Natural killer cell treated with Interleukin-12 subunit alpha and Interleukin-12 subunit beta and Interleukin-15 and Interleukin-18, amount 100 ng/mL, for 72 hours (primary cell): ENCODE measurements around the gene BOD1L1. TPM values are rescaled to one million over a fixed set of nuclear protein-coding genes. Genes with fewer than 3 reads are reported as not detected.
A peak's percentile ranks its signal among the peaks of the same experiment; 100 is the strongest.

Source experiments
- ATAC-seq, 2 donors: fragments of 150-1000 bp; cut with Tn5 transposase in 1 of 2; sonication (Bioruptor Pico), chemical (Tn5 transposase) in 1 of 2; 2 replicates each; pipeline ENCODE4 v1.10.0; 2021
- DNase-seq: peaks from one replicate; pipeline ENCODE4 v3.0.0; 2022; ENCODE audit warnings: low spot score
- H3K27ac Mint-ChIP-seq, 2 donors: 1 replicate in 1 of 2; 2 replicates in 1 of 2; pipeline ENCODE4 v1.8.0; 2022; ENCODE audit warnings: mixed read lengths in 2 of 2, mild to moderate bottlenecking in 1 of 2, moderate library complexity in 1 of 2
- H3K27me3 Mint-ChIP-seq, 2 donors: 1 replicate in 1 of 2; 2 replicates in 1 of 2; pipeline ENCODE4 v1.8.0; 2022; ENCODE audit warnings: mixed read lengths in 2 of 2
- H3K36me3 Mint-ChIP-seq: one replicate; pipeline ENCODE4 v1.8.0; 2022; ENCODE audit warnings: mixed read lengths
- H3K4me1 Mint-ChIP-seq, 2 donors: 1 replicate in 1 of 2; 2 replicates in 1 of 2; pipeline ENCODE4 v1.8.0; 2022; ENCODE audit warnings: low read depth in 2 of 2, mixed read lengths in 2 of 2, mild to moderate bottlenecking in 1 of 2
- H3K4me3 Mint-ChIP-seq: one replicate; pipeline ENCODE4 v1.8.0; 2022; ENCODE audit warnings: mixed read lengths
- H3K9me3 Mint-ChIP-seq: 2 replicates; pipeline ENCODE4 v1.8.0; 2022; ENCODE audit warnings: mixed read lengths
- total RNA-seq, 2 donors: library from RNA; stranded (reverse); gene quantifications; one replicate each; pipeline ENCODE4 v1.2.3, GENCODE V29; 2022

BOD1L1 gene
- total RNA-seq, 2 donors from 2014 or later: 41.4 to 43.5 TPM

DNA sequence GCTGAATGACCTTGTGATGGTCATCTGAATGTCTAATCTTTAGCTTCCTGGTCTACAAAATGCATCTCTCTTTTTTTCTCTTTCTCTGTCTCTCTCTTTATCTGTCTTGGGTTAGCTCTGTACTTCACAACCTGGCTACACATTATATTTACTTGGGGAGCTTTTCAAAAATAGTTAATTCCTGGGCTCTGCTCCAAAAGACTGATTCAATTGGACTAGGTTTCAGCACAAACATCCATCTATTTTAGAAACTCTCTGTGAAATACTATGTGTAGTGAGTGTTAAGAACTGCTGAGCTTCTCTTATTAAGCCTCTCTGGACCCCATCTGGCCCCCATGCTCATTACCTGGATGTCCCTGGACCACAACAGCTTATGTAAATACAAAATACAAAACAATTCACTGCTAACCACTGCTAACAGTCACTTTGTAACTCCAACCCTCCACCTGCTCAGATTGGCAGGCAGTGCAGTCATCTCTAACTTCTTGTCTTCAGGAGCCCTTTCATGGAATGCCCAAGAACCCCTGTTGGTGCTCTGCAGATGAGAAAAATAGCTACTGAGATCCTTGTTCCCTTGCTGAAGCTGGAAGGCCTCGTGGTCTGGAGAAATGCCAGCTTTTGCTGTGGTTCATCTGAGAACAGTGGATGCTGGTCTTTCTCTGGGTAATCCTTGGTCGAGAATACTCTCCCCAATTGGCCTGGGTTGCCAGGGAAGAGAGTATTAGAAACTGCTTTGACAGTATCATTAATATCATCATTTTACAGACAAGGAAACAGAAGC is 14.8 kb upstream of the BOD1L1 start:
- H3K27me3 Mint-ChIP-seq: peaks cover 34 to 60% of the 10 kb centered on the region in 2 donors
- DNase-seq (no peak), ATAC-seq (no peak)
- H3K4me3 Mint-ChIP-seq: no peak overlapping the region
- H3K9me3 Mint-ChIP-seq: no peaks in the 10 kb centered on the region
- no peak overlapping the region for H3K27ac Mint-ChIP-seq
- H3K36me3 Mint-ChIP-seq: no peaks in the 10 kb centered on the region
- H3K4me1 Mint-ChIP-seq: peaks cover 3 to 6% of the 10 kb centered on the region in 2 donors

- Mint-ChIP-seq H3K9me3 (no peaks in the 10 kb centered on the region), H3K4me1 (no peaks in the 10 kb centered on the region), H3K27me3 (peaks cover 37 to 70% of the 10 kb centered on the region in 2 donors), H3K27ac (no peak overlapping the region), H3K36me3 (no peaks in the 10 kb centered on the region), H3K4me3 (no peak overlapping the region)
- no peak for DNase-seq
- ATAC-seq: no peak
These were observed 13.6 kb upstream of the BOD1L1 start for GRCh38 chr4:13641084-13641483.

DNA sequence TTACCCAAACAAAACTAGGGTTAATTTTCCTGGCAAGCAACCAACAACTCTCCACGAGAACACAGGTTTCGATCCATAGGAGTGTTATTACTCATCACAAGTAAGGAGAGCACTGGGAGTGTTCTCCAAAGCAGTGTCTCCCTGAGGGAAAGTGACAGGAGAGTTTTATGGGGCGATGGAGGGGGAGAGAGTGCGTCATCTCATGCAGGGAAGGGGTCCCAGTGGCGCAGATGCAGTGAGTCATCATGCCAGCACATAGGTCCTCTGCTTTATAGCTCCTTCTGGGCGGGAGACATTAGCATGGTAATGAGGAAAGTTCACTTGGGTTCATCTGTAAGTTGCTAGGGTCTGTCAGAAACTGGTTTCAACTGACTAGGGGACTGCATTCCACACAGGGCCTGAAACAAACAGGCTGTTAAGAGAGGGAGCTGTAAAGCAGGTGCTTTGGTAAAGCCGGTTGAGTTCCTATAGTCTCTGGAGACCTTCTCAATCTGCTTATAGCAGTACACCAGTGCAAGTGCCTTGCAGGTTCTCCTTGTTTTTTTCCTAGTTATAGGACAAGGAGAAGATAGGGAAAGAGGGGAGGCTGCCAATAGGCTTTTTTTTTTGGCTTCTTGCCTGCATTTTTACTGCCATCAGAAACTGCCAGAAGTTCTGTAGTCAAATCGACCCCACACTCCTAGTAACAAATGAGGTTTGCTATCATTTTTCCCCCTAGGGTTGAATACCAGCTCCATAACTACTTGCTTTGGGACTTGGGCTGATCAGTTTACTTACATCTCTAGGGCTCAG is 12.8 kb upstream of the BOD1L1 start:
- Mint-ChIP-seq H3K9me3 (no peaks in the 10 kb centered on the region), H3K27me3 (peaks cover 39 to 70% of the 10 kb centered on the region in 2 donors), H3K4me1 (no peaks in the 10 kb centered on the region), H3K27ac (no peak overlapping the region), H3K4me3 (no peak overlapping the region), H3K36me3 (no peaks in the 10 kb centered on the region)
- ATAC-seq: no peak
- DNase-seq: no peak

GRCh38 chr4:13635286-13635799 is 7.8 kb upstream of the BOD1L1 start:
- H3K9me3 Mint-ChIP-seq: no peaks in the 10 kb centered on the region
- no peaks in the 10 kb centered on the region for H3K36me3 Mint-ChIP-seq
- ATAC-seq (no peak), DNase-seq (no peak)
- H3K4me1 Mint-ChIP-seq: no peaks in the 10 kb centered on the region
- no peak overlapping the region for H3K27ac Mint-ChIP-seq
- H3K27me3 Mint-ChIP-seq: peaks cover 29 to 44% of the 10 kb centered on the region in 2 donors
- no peak overlapping the region for H3K4me3 Mint-ChIP-seq

DNA sequence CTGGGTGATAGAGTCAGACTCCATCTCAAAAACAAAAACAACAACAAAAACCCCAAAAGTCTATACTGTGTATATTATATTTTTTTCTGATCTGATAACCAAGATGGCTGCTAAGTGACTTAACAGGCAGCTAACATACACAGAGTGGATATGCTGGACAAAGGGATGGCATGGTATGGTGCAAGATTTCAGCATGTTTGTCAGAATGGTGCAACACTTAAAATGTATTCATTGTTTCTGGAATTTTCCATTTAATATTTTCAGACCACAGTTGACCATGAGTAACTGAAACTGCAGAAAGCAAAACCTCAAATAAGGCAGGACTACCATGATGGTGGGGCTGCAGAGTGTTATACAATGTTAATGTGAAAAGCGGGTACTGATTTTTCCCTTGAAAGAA is 6.1 kb upstream of the BOD1L1 start:
- ATAC-seq: no peak
- H3K9me3 Mint-ChIP-seq: no peaks in the 10 kb centered on the region
- no peak overlapping the region for H3K27ac Mint-ChIP-seq
- no peak for DNase-seq
- H3K4me3 Mint-ChIP-seq: no peak overlapping the region
- H3K36me3 Mint-ChIP-seq: no peaks in the 10 kb centered on the region
- peaks cover 21 to 30% of the 10 kb centered on the region in 2 donors for H3K27me3 Mint-ChIP-seq
- H3K4me1 Mint-ChIP-seq: peaks cover 0 to under 1% of the 10 kb centered on the region in 2 donors

- ATAC-seq (no peak), DNase-seq (no peak)
- H3K4me1 Mint-ChIP-seq: peaks cover 30 to 38% of the 10 kb centered on the region in 2 donors
These were observed 333 bp downstream of the BOD1L1 start for GRCh38 chr4:13627178-13627605.

GRCh38 chr4:13626492-13627177 is 890 bp downstream of the BOD1L1 start:
- ATAC-seq: no peak
- H3K9me3 Mint-ChIP-seq: no peaks in the 10 kb centered on the region
- H3K27ac Mint-ChIP-seq: peak overlapping the region; percentile 97 to 98
- H3K4me3 Mint-ChIP-seq: peak overlapping the region; percentile 88
- peaks cover 32 to 40% of the 10 kb centered on the region in 2 donors for H3K4me1 Mint-ChIP-seq
- DNase-seq: no peak
- H3K27me3 Mint-ChIP-seq: no peaks in the 10 kb centered on the region
- H3K36me3 Mint-ChIP-seq: peaks cover 4% of the 10 kb centered on the region

More at GRCh38 chr4:13627178-13627605, 333 bp downstream of the BOD1L1 start:
- Mint-ChIP-seq H3K4me3 (peak overlapping the region; percentile 88), H3K27ac (peak overlapping the region; percentile 97 to 98), H3K9me3 (no peaks in the 10 kb centered on the region), H3K27me3 (no peaks in the 10 kb centered on the region), H3K36me3 (peaks cover 4% of the 10 kb centered on the region)

- H3K27me3 Mint-ChIP-seq: no peaks in the 10 kb centered on the region
- ATAC-seq: no peak
- H3K36me3 Mint-ChIP-seq: peaks cover 22% of the 10 kb centered on the region
These were observed 9.2 kb downstream of the BOD1L1 start for GRCh38 chr4:13618212-13618806.

DNA sequence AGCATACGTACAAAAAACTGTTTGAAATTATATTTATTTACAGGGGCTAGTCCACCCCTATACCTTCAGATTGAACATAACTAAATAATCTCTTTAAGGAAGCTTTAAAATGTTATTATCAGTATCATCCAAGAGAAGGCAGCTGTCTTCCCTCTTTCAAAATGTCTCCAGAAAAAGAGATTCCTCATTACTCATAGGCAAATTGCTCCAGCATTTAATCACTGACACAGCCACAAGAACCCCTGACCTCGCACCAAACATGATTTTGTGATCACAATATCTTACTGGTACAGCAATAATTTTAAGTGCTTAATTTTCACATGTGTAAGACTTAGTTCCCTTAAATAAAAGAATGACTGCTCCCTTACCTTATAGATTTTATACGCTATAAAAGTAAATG is 9.7 kb downstream of the BOD1L1 start:
- Mint-ChIP-seq H3K27me3 (no peaks in the 10 kb centered on the region), H3K27ac (no peak overlapping the region), H3K4me1 (peaks cover 38 to 49% of the 10 kb centered on the region in 2 donors), H3K4me3 (no peak overlapping the region), H3K9me3 (no peaks in the 10 kb centered on the region), H3K36me3 (peaks cover 24% of the 10 kb centered on the region)
- no peak for ATAC-seq
- no peak for DNase-seq

More at GRCh38 chr4:13618212-13618806, 9.2 kb downstream of the BOD1L1 start:
- Mint-ChIP-seq H3K27ac (no peak overlapping the region), H3K9me3 (no peaks in the 10 kb centered on the region), H3K4me3 (no peak overlapping the region), H3K4me1 (peaks cover 41 to 54% of the 10 kb centered on the region in 2 donors)
- no peak for DNase-seq

DNA sequence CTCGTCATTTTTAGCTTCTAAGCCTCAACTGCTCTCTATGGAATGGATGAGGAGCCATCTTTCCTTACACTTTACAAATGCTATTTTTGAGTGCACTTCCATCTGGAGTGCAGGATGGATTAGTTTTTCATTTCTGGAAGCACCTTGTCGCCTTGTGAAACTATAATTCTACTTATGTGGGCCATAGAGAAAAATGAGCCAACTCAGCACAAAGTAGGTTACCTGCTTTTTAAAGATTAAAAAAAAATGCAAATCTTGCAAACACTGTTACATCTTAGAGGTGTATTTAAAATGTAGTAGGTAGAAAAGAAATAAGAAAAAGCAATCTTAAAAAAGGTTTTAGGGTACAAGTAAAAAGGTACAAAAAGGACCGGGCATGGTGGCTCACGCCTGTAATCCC is 10.9 kb downstream of the BOD1L1 start:
- Mint-ChIP-seq H3K36me3 (peaks cover 28% of the 10 kb centered on the region), H3K9me3 (no peaks in the 10 kb centered on the region)

GRCh38 chr4:13615161-13615560 is 12.4 kb downstream of the BOD1L1 start:
- H3K27me3 Mint-ChIP-seq: no peaks in the 10 kb centered on the region
- no peaks in the 10 kb centered on the region for H3K9me3 Mint-ChIP-seq
- ATAC-seq (peak; percentile 69 to 72), DNase-seq (no peak)
- H3K4me3 Mint-ChIP-seq: peak overlapping the region; percentile 54
- H3K36me3 Mint-ChIP-seq: peaks cover 34% of the 10 kb centered on the region
- H3K27ac Mint-ChIP-seq: no peak overlapping the region
- H3K4me1 Mint-ChIP-seq: peaks cover 28 to 32% of the 10 kb centered on the region in 2 donors

More for the DNA sequence above, 10.9 kb downstream of the BOD1L1 start:
- Mint-ChIP-seq H3K27ac (no peak overlapping the region), H3K27me3 (no peaks in the 10 kb centered on the region), H3K4me3 (no peak overlapping the region), H3K4me1 (peaks cover 32 to 41% of the 10 kb centered on the region in 2 donors)
- ATAC-seq (no peak), DNase-seq (no peak)

DNA sequence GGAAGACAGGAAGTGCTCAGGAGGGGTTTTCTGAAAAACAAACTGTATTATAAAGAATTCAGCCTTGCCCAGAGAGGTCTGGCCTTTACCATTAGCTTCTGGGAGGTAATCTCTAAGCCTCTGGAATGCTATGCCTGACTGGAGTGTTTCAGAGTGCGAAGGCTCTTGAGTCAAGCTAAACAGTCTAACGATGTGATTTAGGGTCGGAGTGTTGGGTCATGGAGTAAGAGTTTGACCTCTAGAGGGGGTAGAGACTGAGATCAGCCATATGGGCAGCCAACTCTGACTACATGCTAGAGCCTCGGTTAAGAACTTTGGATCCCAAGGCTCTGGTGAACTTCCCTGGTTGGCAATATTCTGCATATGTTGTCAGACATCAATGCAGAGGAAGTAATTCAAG is 15.0 kb downstream of the BOD1L1 start:
- H3K4me3 Mint-ChIP-seq: no peak overlapping the region

GRCh38 chr4:13611283-13611842 is 16.2 kb downstream of the BOD1L1 start:
- H3K36me3 Mint-ChIP-seq: peaks cover 45% of the 10 kb centered on the region
- no peak overlapping the region for H3K4me3 Mint-ChIP-seq
- DNase-seq: no peak
- peaks cover 24 to 28% of the 10 kb centered on the region in 2 donors for H3K4me1 Mint-ChIP-seq
- H3K27ac Mint-ChIP-seq: peak overlapping the region in 1 of 2 donors; percentile 29
- no peaks in the 10 kb centered on the region for H3K27me3 Mint-ChIP-seq
- peak; percentile 67 to 84 for ATAC-seq
- no peaks in the 10 kb centered on the region for H3K9me3 Mint-ChIP-seq

More for the DNA sequence above, 15.0 kb downstream of the BOD1L1 start:
- H3K27ac Mint-ChIP-seq: no peak overlapping the region
- H3K27me3 Mint-ChIP-seq: no peaks in the 10 kb centered on the region
- ATAC-seq: no peak
- no peak for DNase-seq
- H3K36me3 Mint-ChIP-seq: peaks cover 41% of the 10 kb centered on the region
- no peaks in the 10 kb centered on the region for H3K9me3 Mint-ChIP-seq
- H3K4me1 Mint-ChIP-seq: peaks cover 27 to 28% of the 10 kb centered on the region in 2 donors
